Hepatocyte (in vitro differentiated cells): Measurements from ENCODE around the gene DENND1A. TPM values are rescaled to one million over a fixed set of nuclear protein-coding genes. Genes with fewer than 3 reads are reported as not detected.

Source experiments
- DNase-seq: peaks from one replicate; pipeline ENCODE4 v3.0.0-alpha.2; 2016; ENCODE audit warnings: low spot score
- H2AFZ ChIP-seq: fragments of 200-600 bp; sonication (generic); 2 replicates; pipeline ENCODE4 v1.6.0; 2016; ENCODE audit warnings: antibody characterized with exemption, mild to moderate bottlenecking
- H3K27ac ChIP-seq: fragments of 200-600 bp; sonication (generic); 2 replicates; pipeline ENCODE4 v1.5.1; 2016; ENCODE audit warnings: mild to moderate bottlenecking
- H3K27me3 ChIP-seq: fragments of 200-600 bp; sonication (generic); 2 replicates; pipeline ENCODE4 v1.6.1; 2016
- H3K36me3 ChIP-seq: fragments of 200-600 bp; sonication (generic); replicated peaks from 2 replicates; pipeline ENCODE4 v1.5.1; 2016; ENCODE audit warnings: low read depth; ENCODE audit not compliant: insufficient read depth
- H3K4me1 ChIP-seq: fragments of 200-600 bp; sonication (generic); 2 replicates; pipeline ENCODE4 v1.5.1; 2016; ENCODE audit warnings: mild to moderate bottlenecking, moderate library complexity; ENCODE audit not compliant: insufficient read depth
- H3K4me2 ChIP-seq: fragments of 200-600 bp; sonication (generic); 2 replicates; pipeline ENCODE4 v1.6.0; 2016
- H3K4me3 ChIP-seq: fragments of 200-600 bp; sonication (generic); 2 replicates; pipeline ENCODE4 v1.5.1; 2016; ENCODE audit warnings: mild to moderate bottlenecking
- H3K79me2 ChIP-seq: fragments of 200-600 bp; sonication (generic); 2 replicates; pipeline ENCODE4 v1.6.0; 2017; ENCODE audit warnings: mild to moderate bottlenecking
- H3K9me2 ChIP-seq: fragments of 200-600 bp; sonication (generic); replicated peaks from 2 replicates; pipeline ENCODE4 v1.6.0; 2017; ENCODE audit warnings: mild to moderate bottlenecking; ENCODE audit not compliant: insufficient read depth
- H3K9me3 ChIP-seq: fragments of 200-600 bp; sonication (generic); 2 replicates; pipeline ENCODE4 v1.5.1; 2016; ENCODE audit warnings: low read depth, mild to moderate bottlenecking
- H4K20me1 ChIP-seq: fragments of 200-600 bp; sonication (generic); 2 replicates; pipeline ENCODE4 v1.6.0; 2016; ENCODE audit warnings: mild to moderate bottlenecking; ENCODE audit not compliant: insufficient read depth, poor library complexity, severe bottlenecking
- EZH2 ChIP-seq: fragments of 200-600 bp; sonication (generic); IDR thresholded peaks from 2 replicates; pipeline ENCODE4 v1.6.1; 2016; ENCODE audit warnings: antibody characterized with exemption, mild to moderate bottlenecking, borderline replicate concordance
- EZH2phosphoT487 ChIP-seq: fragments of 200-600 bp; sonication (generic); IDR thresholded peaks from one replicate; pipeline ENCODE4 v1.6.1; 2018; ENCODE audit warnings: antibody characterized with exemption, mild to moderate bottlenecking, low read depth, moderate library complexity; ENCODE audit not compliant: unreplicated experiment, severe bottlenecking
- WGBS: methylation state at CpG from one replicate; pipeline ENCODE4 v1.1.6; 2016; ENCODE audit warnings: low lambda C conversion rate; ENCODE audit errors: missing lambda C conversion rate; 5-methylcytosine and 5-hydroxymethylcytosine counted together
- polyA plus RNA-seq: library from polyadenylated mRNA; unstranded; fragments of >200 nt; fragmentation: Nextera tagmentation; extraction: Ambion mirVana; gene quantifications from 2 replicates; pipeline ENCODE4 v1.2.1, GENCODE V29; 2016
- total RNA-seq: library from RNA; depleted of rRNA; stranded (reverse); fragments of >200 nt; gene quantifications from 2 replicates; pipeline ENCODE4 v1.2.3, GENCODE V29; 2014
- TF ChIP-seq, protein P1 (sequence below): fragments of 200-600 bp; sonication (generic); IDR thresholded peaks from 2 replicates; pipeline ENCODE4 v1.5.1; 2016; ENCODE audit warnings: antibody characterized with exemption, mild to moderate bottlenecking; ENCODE audit not compliant: poor library complexity

Gene DENND1A
- total and polyA plus RNA-seq, 2 experiments from 2014 or later = 24.0 to 28.9 TPM

DNA sequence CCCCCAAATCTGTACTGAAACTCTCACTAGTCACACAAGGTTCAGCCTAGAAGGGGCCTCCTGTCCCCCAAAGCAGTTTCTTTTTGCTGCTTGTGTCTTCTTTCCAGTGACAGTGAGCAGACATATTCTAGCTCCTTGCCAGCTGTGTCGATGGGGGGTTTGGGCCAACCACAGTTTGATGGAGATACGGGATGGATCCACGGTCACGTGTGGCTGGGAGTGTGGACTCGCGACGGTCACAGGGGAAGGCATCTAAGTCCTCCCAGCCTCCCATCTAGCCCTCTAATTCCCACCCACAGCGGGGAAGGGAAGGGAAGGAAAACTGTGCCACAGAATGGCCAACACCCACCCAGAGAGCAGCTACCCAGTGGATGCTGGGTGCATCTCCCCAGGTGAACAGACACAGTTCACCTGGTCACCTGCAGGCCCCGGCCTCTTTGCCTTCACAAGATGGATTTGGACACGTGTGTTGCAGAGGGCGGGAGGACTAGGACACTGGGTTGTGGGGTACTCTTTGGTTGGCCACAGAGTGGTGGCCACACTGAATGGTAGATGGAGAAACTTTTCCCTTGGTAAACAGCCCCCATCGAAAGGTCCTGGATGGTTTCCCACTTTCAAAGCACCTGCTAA lies 519.5 kb downstream of the DENND1A start:
- Histone ChIP-seq H3K27ac (no peak overlapping the region), H4K20me1 (no peaks in the 10 kb centered on the region), H3K27me3 (no peaks in the 10 kb centered on the region), H3K4me1 (peaks cover 10% of the 10 kb centered on the region), H3K4me2 (no peak overlapping the region), H3K79me2 (no peaks in the 10 kb centered on the region), H3K36me3 (no peaks in the 10 kb centered on the region), H3K9me3 (no peaks in the 10 kb centered on the region), H3K4me3 (no peak overlapping the region), H3K9me2 (no peaks in the 10 kb centered on the region), H2AFZ (no peak overlapping the region)
- 95% methylated on average over 11 of the region's 12 CpGs for WGBS
- no peak for DNase-seq
- no peak for TF ChIP-seq EZH2phosphoT487
- TF ChIP-seq EZH2 = no peak
- TF ChIP-seq, protein P1, sequence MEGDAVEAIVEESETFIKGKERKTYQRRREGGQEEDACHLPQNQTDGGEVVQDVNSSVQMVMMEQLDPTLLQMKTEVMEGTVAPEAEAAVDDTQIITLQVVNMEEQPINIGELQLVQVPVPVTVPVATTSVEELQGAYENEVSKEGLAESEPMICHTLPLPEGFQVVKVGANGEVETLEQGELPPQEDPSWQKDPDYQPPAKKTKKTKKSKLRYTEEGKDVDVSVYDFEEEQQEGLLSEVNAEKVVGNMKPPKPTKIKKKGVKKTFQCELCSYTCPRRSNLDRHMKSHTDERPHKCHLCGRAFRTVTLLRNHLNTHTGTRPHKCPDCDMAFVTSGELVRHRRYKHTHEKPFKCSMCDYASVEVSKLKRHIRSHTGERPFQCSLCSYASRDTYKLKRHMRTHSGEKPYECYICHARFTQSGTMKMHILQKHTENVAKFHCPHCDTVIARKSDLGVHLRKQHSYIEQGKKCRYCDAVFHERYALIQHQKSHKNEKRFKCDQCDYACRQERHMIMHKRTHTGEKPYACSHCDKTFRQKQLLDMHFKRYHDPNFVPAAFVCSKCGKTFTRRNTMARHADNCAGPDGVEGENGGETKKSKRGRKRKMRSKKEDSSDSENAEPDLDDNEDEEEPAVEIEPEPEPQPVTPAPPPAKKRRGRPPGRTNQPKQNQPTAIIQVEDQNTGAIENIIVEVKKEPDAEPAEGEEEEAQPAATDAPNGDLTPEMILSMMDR = no peak

DNA sequence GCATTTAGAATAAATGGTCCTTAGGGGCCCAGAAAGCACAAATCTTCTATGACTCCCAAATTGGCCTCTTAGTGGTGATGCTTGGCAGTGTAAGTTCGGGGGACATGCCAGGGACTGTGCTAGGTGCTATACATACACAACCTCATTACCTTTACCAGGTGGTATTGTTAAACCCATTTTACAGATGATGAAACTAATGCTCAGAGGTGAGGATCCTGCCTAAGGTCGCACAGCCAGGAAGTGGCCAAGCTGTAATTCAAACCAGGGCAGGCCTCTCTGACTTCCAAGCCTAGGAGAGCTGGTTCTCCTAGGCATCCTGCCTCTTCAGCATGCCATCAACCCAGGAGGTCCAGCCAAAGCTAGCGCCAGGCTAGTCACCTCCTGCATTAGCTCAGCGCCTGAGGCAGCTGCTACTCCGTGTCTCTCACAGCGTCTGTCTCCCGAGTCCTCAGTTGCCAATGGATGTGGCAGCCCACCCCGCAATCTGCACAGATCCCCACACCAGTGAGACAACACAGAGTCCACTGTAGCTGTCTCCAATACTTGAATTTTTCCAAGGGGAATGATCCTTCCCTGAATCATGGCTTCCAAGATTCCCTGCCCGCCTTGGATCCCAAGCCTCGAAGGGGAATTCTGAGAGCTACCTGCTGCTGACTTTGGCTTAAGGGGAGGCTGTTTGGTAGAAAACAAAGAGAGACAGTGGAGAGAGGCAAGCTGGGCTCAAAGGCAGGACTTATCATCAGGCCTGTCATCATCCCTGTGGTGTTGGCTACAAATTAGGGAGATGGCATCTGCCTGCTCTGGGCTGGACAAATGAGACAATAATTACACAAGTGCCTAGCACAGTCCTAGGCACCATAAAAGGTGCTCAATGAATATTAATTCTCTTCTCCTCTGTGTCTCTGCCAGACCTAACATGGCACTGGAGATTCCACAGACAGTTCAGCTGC lies 521.3 kb downstream of the DENND1A start:
- Histone ChIP-seq H3K27ac (peak overlapping the region; percentile 55), H2AFZ (no peak overlapping the region), H3K4me3 (no peak overlapping the region), H3K79me2 (no peaks in the 10 kb centered on the region), H3K4me2 (peak overlapping the region; percentile 25), H3K27me3 (no peaks in the 10 kb centered on the region), H3K36me3 (no peaks in the 10 kb centered on the region), H3K4me1 (peaks cover 10% of the 10 kb centered on the region), H3K9me3 (no peaks in the 10 kb centered on the region), H3K9me2 (no peaks in the 10 kb centered on the region), H4K20me1 (no peaks in the 10 kb centered on the region)
- TF ChIP-seq EZH2phosphoT487 (no peak), EZH2 (no peak)
- TF ChIP-seq, protein P1 = no peak
- WGBS = 92% methylated on average over 10 of the region's 10 CpGs
- DNase-seq = no peak

DNA sequence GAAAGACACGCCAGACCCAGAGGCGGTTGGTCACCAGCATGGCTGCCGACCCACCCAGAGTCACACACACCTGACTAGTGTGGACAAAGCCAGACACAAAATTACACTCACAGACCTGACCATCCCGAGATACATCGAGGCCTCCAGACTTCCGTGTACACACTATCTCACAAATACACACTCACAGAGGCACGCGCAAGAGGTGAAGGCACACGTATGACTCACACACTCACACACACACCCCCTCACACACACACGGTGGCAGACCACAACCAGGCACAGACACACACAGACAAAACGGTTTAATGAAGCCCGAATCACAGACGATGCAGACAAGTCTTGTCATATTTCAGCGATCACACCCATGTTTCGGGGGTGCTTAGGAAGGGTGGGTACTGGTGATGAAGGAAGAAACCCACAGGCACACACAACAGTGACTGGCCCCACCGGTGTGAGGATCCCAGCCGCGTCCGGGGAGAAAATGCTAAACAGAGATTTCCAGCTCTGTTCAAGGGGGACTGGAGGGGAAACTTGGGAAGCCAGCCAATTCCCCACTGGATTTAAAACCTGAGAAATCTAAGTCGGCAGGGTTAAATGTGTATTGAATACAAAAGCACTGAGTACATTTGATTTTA lies 522.6 kb downstream of the DENND1A start:
- no peak overlapping the region for H2AFZ ChIP-seq
- H3K27ac ChIP-seq = peak overlapping the region; percentile 55
- no peaks in the 10 kb centered on the region for H3K9me2 ChIP-seq
- no peak for DNase-seq
- H3K4me1 ChIP-seq = peaks cover 10% of the 10 kb centered on the region
- no peak overlapping the region for H3K4me3 ChIP-seq
- no peaks in the 10 kb centered on the region for H3K36me3 ChIP-seq
- no peaks in the 10 kb centered on the region for H4K20me1 ChIP-seq
- peak overlapping the region; percentile 25 for H3K4me2 ChIP-seq
- H3K9me3 ChIP-seq = no peaks in the 10 kb centered on the region
- 60% methylated on average over 18 of the region's 20 CpGs for WGBS
- no peaks in the 10 kb centered on the region for H3K79me2 ChIP-seq
- no peaks in the 10 kb centered on the region for H3K27me3 ChIP-seq
- no peak for TF ChIP-seq EZH2phosphoT487
- TF ChIP-seq EZH2 = no peak
- TF ChIP-seq, protein P1 = no peak
